ENCODE measurements around the gene KRT13. TPM values are rescaled to one million over a fixed set of nuclear protein-coding genes. Genes with fewer than 3 reads are reported as not detected.

KRT13 gene
- polyA plus RNA-seq, 1 donor from 2014 or later: not detected

GRCh38 chr17:41551365-41551764 lies 46.0 kb upstream of the KRT13 start:
- no peak overlapping the region for H3K4me2 ChIP-seq (ENCODE audit: low read length)
- H3K9me3 ChIP-seq (ENCODE audit: low read length): no peaks in the 10 kb centered on the region
- no peaks in the 10 kb centered on the region for H3K27me3 ChIP-seq (ENCODE audit: insufficient read depth, low read depth, low read length)
- no peak overlapping the region for H2AFZ ChIP-seq (ENCODE audit: low read depth, low read length)
- H3K9me2 ChIP-seq (ENCODE audit: insufficient read depth, low read length): no peaks in the 10 kb centered on the region
- H3K4me3 ChIP-seq (ENCODE audit: low read length): no peak overlapping the region
- no peak overlapping the region for H3K27ac ChIP-seq (ENCODE audit: low read length)
- H3F3A ChIP-seq (ENCODE audit: insufficient read depth, low read length, poor library complexity, severe bottlenecking): no peaks in the 10 kb centered on the region
- no peak for TF ChIP-seq REST (IDR thresholded peaks at IDR 0.05; ENCODE audit: borderline replicate concordance)
- no peak for TF ChIP-seq EP300 (conservative IDR thresholded peaks at IDR 0.05; ENCODE audit: poor library complexity, severe bottlenecking)
- no peak for TF ChIP-seq SMC3 (conservative IDR thresholded peaks at IDR 0.05; ENCODE audit: poor library complexity)
- TF ChIP-seq POLR2AphosphoS5 (IDR thresholded peaks at IDR 0.05): no peak
- no peak for TF ChIP-seq CTCF (IDR thresholded peaks at IDR 0.05; ENCODE audit: poor library complexity, severe bottlenecking)
- TF ChIP-seq EZH2 (IDR thresholded peaks at IDR 0.05; ENCODE audit: borderline replicate concordance, insufficient read depth, low read length, poor library complexity, severe bottlenecking): no peak
- no peak for TF ChIP-seq RAD21 (conservative IDR thresholded peaks at IDR 0.05)
- no peak for TF ChIP-seq TAF1 (IDR thresholded peaks at IDR 0.05; ENCODE audit: low read depth)
- TF ChIP-seq MXI1 (conservative IDR thresholded peaks at IDR 0.05; ENCODE audit: poor library complexity, severe bottlenecking): no peak
- no peak overlapping the region for H3K9ac ChIP-seq (ENCODE audit: low read length)
- no peaks in the 10 kb centered on the region for H3K79me2 ChIP-seq (replicated peaks; ENCODE audit: insufficient read depth, low read length)
- H4K20me1 ChIP-seq (ENCODE audit: insufficient read depth): no peaks in the 10 kb centered on the region
- H3K36me3 ChIP-seq (ENCODE audit: insufficient read depth, low read length): no peaks in the 10 kb centered on the region

GRCh38 chr17:41549596-41550039 lies 44.2 kb upstream of the KRT13 start:
- Histone ChIP-seq H3K9me2 (ENCODE audit: insufficient read depth, low read length) (no peaks in the 10 kb centered on the region), H3K9ac (ENCODE audit: low read length) (no peak overlapping the region), H3K79me2 (replicated peaks; ENCODE audit: insufficient read depth, low read length) (no peaks in the 10 kb centered on the region), H3K4me2 (ENCODE audit: low read length) (no peak overlapping the region), H3K9me3 (ENCODE audit: low read length) (no peaks in the 10 kb centered on the region), H3K27ac (ENCODE audit: low read length) (no peak overlapping the region), H3F3A (ENCODE audit: insufficient read depth, low read length, poor library complexity, severe bottlenecking) (no peaks in the 10 kb centered on the region), H3K4me3 (ENCODE audit: low read length) (no peak overlapping the region), H2AFZ (ENCODE audit: low read depth, low read length) (no peak overlapping the region), H3K27me3 (ENCODE audit: insufficient read depth, low read depth, low read length) (no peaks in the 10 kb centered on the region), H3K36me3 (ENCODE audit: insufficient read depth, low read length) (no peaks in the 10 kb centered on the region), H4K20me1 (ENCODE audit: insufficient read depth) (no peaks in the 10 kb centered on the region)
- TF ChIP-seq REST (IDR thresholded peaks at IDR 0.05; ENCODE audit: borderline replicate concordance): no peak
- TF ChIP-seq RAD21 (conservative IDR thresholded peaks at IDR 0.05): no peak
- TF ChIP-seq EP300 (conservative IDR thresholded peaks at IDR 0.05; ENCODE audit: poor library complexity, severe bottlenecking): no peak
- no peak for TF ChIP-seq EZH2 (IDR thresholded peaks at IDR 0.05; ENCODE audit: borderline replicate concordance, insufficient read depth, low read length, poor library complexity, severe bottlenecking)
- TF ChIP-seq SMC3 (conservative IDR thresholded peaks at IDR 0.05; ENCODE audit: poor library complexity): no peak
- TF ChIP-seq TAF1 (IDR thresholded peaks at IDR 0.05; ENCODE audit: low read depth): no peak
- TF ChIP-seq POLR2AphosphoS5 (IDR thresholded peaks at IDR 0.05): no peak
- no peak for TF ChIP-seq MXI1 (conservative IDR thresholded peaks at IDR 0.05; ENCODE audit: poor library complexity, severe bottlenecking)
- TF ChIP-seq CTCF (IDR thresholded peaks at IDR 0.05; ENCODE audit: poor library complexity, severe bottlenecking): no peak

All from neural cell (in vitro differentiated cells).